ENCODE data around the gene BDNF. TPM values are rescaled to one million over a fixed set of nuclear protein-coding genes. Genes with fewer than 3 reads are reported as not detected.
A peak's percentile ranks its signal among the peaks of the same experiment; 100 is the strongest.
"Not testable (repeated sequence)": the region's sequence is repeated elsewhere in the genome, so short reads cannot be mapped to it uniquely, and the experiment has no call there.

Gene BDNF
- 4.3 TPM for total RNA-seq
- long read RNA-seq, full-length matches to known transcripts, result 10 of 10 reads
- long read RNA-seq, partial matches to known transcripts, result 0 of 10 reads
- long read RNA-seq, other reads (novel, unspliced or antisense), result 0 of 10 reads

GRCh38 chr11:27700351-27701301 lies at the start of gene BDNF:
Gene BDNF (minus strand): TSS chr11:27700455. CDS start chr11:27658564, 41,891 bp downstream.
- no peak for TF ChIP-seq CTCF (IDR thresholded peaks at IDR 0.05)
- no peak within 1 kb of the TSS for H3K27ac ChIP-seq
- H3K4me3 ChIP-seq, result peak within 1 kb of the TSS; percentile 51
- peaks cover 81% of the 10 kb centered on the region for H3K27me3 ChIP-seq
- intact Hi-C loops (cut with DNase I), result no loop called here
- ATAC-seq (peak; percentile 48), DNase-seq (peak; percentile 65)
- peaks cover 19% of the 10 kb centered on the region for H3K4me1 ChIP-seq
- no peaks in the 10 kb centered on the region for H3K36me3 ChIP-seq
- H3K9me3 ChIP-seq, result no peaks in the 10 kb centered on the region

GRCh38 chr11:27740362-27741013 lies 40.2 kb upstream of the BDNF start:
- no peak for ATAC-seq
- H3K9me3 ChIP-seq, result no peaks in the 10 kb centered on the region
- DNase-seq, result no peak
- H3K27ac ChIP-seq, result no peak overlapping the region
- H3K27me3 ChIP-seq, result no peaks in the 10 kb centered on the region
- TF ChIP-seq CTCF (IDR thresholded peaks at IDR 0.05), result no peak
- intact Hi-C loops (cut with DNase I), result no loop called here
- H3K4me3 ChIP-seq, result no peak overlapping the region
- no peaks in the 10 kb centered on the region for H3K36me3 ChIP-seq
- no peaks in the 10 kb centered on the region for H3K4me1 ChIP-seq

- Histone ChIP-seq H3K27ac (no peak overlapping the region), H3K27me3 (no peaks in the 10 kb centered on the region), H3K4me1 (no peaks in the 10 kb centered on the region), H3K36me3 (no peaks in the 10 kb centered on the region), H3K9me3 (no peaks in the 10 kb centered on the region), H3K4me3 (no peak overlapping the region)
- no peak for TF ChIP-seq CTCF (IDR thresholded peaks at IDR 0.05)
- intact Hi-C loops (cut with DNase I), result no loop called here
- DNase-seq (no peak), ATAC-seq (no peak)
These were observed 35.0 kb upstream of the BDNF start for GRCh38 chr11:27735281-27735680.

GRCh38 chr11:27731803-27732202 lies 31.5 kb upstream of the BDNF start:
- ATAC-seq; intact Hi-C loops (cut with DNase I): not testable (repeated sequence)

GRCh38 chr11:27726981-27727380 lies 26.7 kb upstream of the BDNF start:
- Histone ChIP-seq H3K27me3 (peaks cover 37% of the 10 kb centered on the region), H3K27ac (no peak overlapping the region), H3K36me3 (no peaks in the 10 kb centered on the region), H3K9me3 (no peaks in the 10 kb centered on the region), H3K4me1 (peaks cover 9% of the 10 kb centered on the region), H3K4me3 (no peak overlapping the region)
- ATAC-seq, result no peak
- no peak for DNase-seq
- no peak for TF ChIP-seq CTCF (IDR thresholded peaks at IDR 0.05)
- intact Hi-C loops (cut with DNase I), result no loop called here

More at GRCh38 chr11:27731803-27732202, 31.5 kb upstream of the BDNF start:
- not testable (repeated sequence) for H3K4me3 ChIP-seq, DNase-seq, H3K36me3 ChIP-seq, H3K27ac ChIP-seq, H3K9me3 ChIP-seq, H3K27me3 ChIP-seq, H3K4me1 ChIP-seq

GRCh38 chr11:27723687-27724086 lies 23.4 kb upstream of the BDNF start:
- no peak for TF ChIP-seq CTCF (IDR thresholded peaks at IDR 0.05)
- ATAC-seq (no peak), DNase-seq (no peak)
- H3K36me3 ChIP-seq, result no peaks in the 10 kb centered on the region
- intact Hi-C loops (cut with DNase I), result no loop called here
- peaks cover 15% of the 10 kb centered on the region for H3K4me1 ChIP-seq
- H3K4me3 ChIP-seq, result no peak overlapping the region
- no peaks in the 10 kb centered on the region for H3K9me3 ChIP-seq
- peaks cover 68% of the 10 kb centered on the region for H3K27me3 ChIP-seq
- H3K27ac ChIP-seq, result no peak overlapping the region

Measured in upper lobe of right lung (tissue), 1 donor.